K562 (cell line): ENCODE results near the gene COL9A3. TPM values are rescaled to one million over a fixed set of nuclear protein-coding genes. Genes with fewer than 3 reads are reported as not detected.

Experiments used
- ATAC-seq: fragments of 200-7000 bp; cut with Tn5 transposase; 3 replicates; pipeline ENCODE4 v1.9.1; 2020; ENCODE audit warnings: moderate library complexity
- BruUV-seq: library from RNA; stranded (reverse); fragments of 400-500 nt; replicated peaks from 2 replicates; lab custom pipeline; 2021; lab: Mats Ljungman, UMichigan
- CTCF ChIA-PET: fragments of 300-600 bp; formaldehyde crosslinking; extraction: SDS; loops from one replicate; lab custom pipeline; 2021; ENCODE audit warnings: low intra/inter-chr PET ratio; lab: Yijun Ruan, JAX
- POLR2A ChIA-PET: fragments of 300-600, 350-650 bp; sonication (Branson Sonifier 250); formaldehyde crosslinking; extraction: SDS; loops from one replicate; lab custom pipeline; 2021; ENCODE audit warnings: antibody characterized with exemption, inconsistent platforms; lab: Yijun Ruan, JAX
- DNase-seq, 4 experiments: peaks; one replicate each; pipeline versions ENCODE4 v3.0.0 to v3.0.0-alpha.2; 2011 to 2018; ENCODE audit warnings: low spot score in 3 of 4, mixed read lengths in 3 of 4; ENCODE audit errors: extremely low read depth in 1 of 4
- FAIRE-seq: peaks from 2 replicates; lab custom pipeline; 2011; peaks lifted over from hg19 to GRCh38; lab: Jason Lieb, UNC
- H2AFZ ChIP-seq: 2 replicates; pipeline ENCODE4 v1.6.0; 2011; ENCODE audit warnings: low read depth, low read length, control low read depth, inconsistent platforms
- H3K27ac ChIP-seq: fragments of 200-600 bp; 3 replicates; pipeline ENCODE4 v1.8.0; 2011; ENCODE audit warnings: low read depth, mild to moderate bottlenecking, control low read depth, inconsistent platforms, low read length, moderate library complexity, mixed read lengths; ENCODE audit errors: extremely low read depth
- H3K27me3 ChIP-seq, 2 experiments: fragments of 300-600 bp in 1 of 2; 2 replicates in 1 of 2; 3 replicates in 1 of 2; pipeline versions ENCODE4 v1.6.0 to v1.8.0; 2011; ENCODE audit warnings: inconsistent platforms in 2 of 2, low read length in 2 of 2, mild to moderate bottlenecking in 1 of 2, mixed read lengths in 1 of 2, moderate library complexity in 1 of 2; ENCODE audit not compliant: control insufficient read depth in 2 of 2, insufficient read depth in 2 of 2
- H3K36me3 ChIP-seq: fragments of 300-600 bp; 3 replicates; pipeline ENCODE4 v1.8.0; 2011; ENCODE audit warnings: mild to moderate bottlenecking, low read length, inconsistent platforms; ENCODE audit not compliant: control insufficient read depth, insufficient read depth
- H3K4me1 ChIP-seq, 2 experiments: fragments of 200-600 bp in 1 of 2; replicated peaks in 1 of 2; 2 replicates in 1 of 2; 3 replicates in 1 of 2; pipeline versions ENCODE4 v1.5.1 to v1.8.0; 2011; ENCODE audit warnings: inconsistent platforms in 2 of 2, low read length in 2 of 2, mild to moderate bottlenecking in 1 of 2, mixed read lengths in 1 of 2, moderate library complexity in 1 of 2; ENCODE audit not compliant: control insufficient read depth in 2 of 2, insufficient read depth in 2 of 2
- H3K4me2 ChIP-seq: 2 replicates; pipeline ENCODE4 v1.6.1; 2011; ENCODE audit warnings: low read length, control low read depth, inconsistent platforms, mixed read lengths; ENCODE audit not compliant: insufficient read depth
- H3K4me3 ChIP-seq: fragments of 200-600 bp; sonication (generic), shearing (Covaris generic); 2 replicates; pipeline ENCODE4 v1.5.1; 2016; ENCODE audit warnings: control low read depth, inconsistent platforms
- H3K79me2 ChIP-seq: fragments of 200-600 bp; 3 replicates; pipeline ENCODE4 v1.8.0; 2011; ENCODE audit warnings: low read length, inconsistent platforms; ENCODE audit not compliant: control insufficient read depth, insufficient read depth
- H3K9ac ChIP-seq, 2 experiments: 2 replicates each; pipeline versions ENCODE4 v1.6.0 to v1.6.1; 2011; ENCODE audit warnings: low read depth in 2 of 2, low read length in 2 of 2, control low read depth in 1 of 2, inconsistent platforms in 1 of 2, mild to moderate bottlenecking in 1 of 2, mixed read lengths in 1 of 2; ENCODE audit not compliant: insufficient read depth in 1 of 2
- H3K9me1 ChIP-seq: one replicate; pipeline ENCODE4 v1.6.0; 2011; ENCODE audit warnings: inconsistent platforms, mild to moderate bottlenecking, low read length, moderate library complexity; ENCODE audit not compliant: control insufficient read depth, insufficient read depth
- H3K9me3 ChIP-seq: replicated peaks from 2 replicates; pipeline ENCODE4 v1.5.1; 2011; ENCODE audit warnings: low read depth, low read length, inconsistent platforms; ENCODE audit not compliant: control insufficient read depth, insufficient read depth
- H4K20me1 ChIP-seq: replicated peaks from 2 replicates; pipeline ENCODE4 v1.6.1; 2011; ENCODE audit warnings: low read length, inconsistent platforms, mixed read lengths; ENCODE audit not compliant: control insufficient read depth, insufficient read depth
- CAMTA2 ChIP-seq: fragments of 250-450 bp; sonication (Bioruptor Pico); conservative IDR thresholded peaks from 2 replicates; pipeline ENCODE4 v1.5.1; 2022
- CCAR2 ChIP-seq: fragments of 200-400 bp; formaldehyde crosslinking; IDR thresholded peaks from 2 replicates; pipeline ENCODE4 v1.6.1; 2017; ENCODE audit warnings: mild to moderate bottlenecking, low read depth, low read length
- DNMT1 ChIP-seq: fragments of 450-650 bp; IDR thresholded peaks from 2 replicates; pipeline ENCODE4 v1.6.1; 2016; ENCODE audit warnings: antibody characterized with exemption, mild to moderate bottlenecking
- ETS1 ChIP-seq: conservative IDR thresholded peaks from 2 replicates; pipeline ENCODE4 v1.6.1; 2011; ENCODE audit warnings: low read depth, mild to moderate bottlenecking, low read length; ENCODE audit not compliant: control insufficient read depth
- HDAC1 ChIP-seq, 2 experiments: fragments of 450-650 bp; IDR thresholded peaks; 2 replicates each; pipeline ENCODE4 v1.6.1; 2016 to 2017; ENCODE audit warnings: inconsistent platforms in 1 of 2, mild to moderate bottlenecking in 1 of 2, moderate library complexity in 1 of 2
- HLTF ChIP-seq: fragments of 450-650 bp; IDR thresholded peaks from 2 replicates; pipeline ENCODE4 v1.6.1; 2016
- IRF9 ChIP-seq: fragments of 450-650 bp; IDR thresholded peaks from 2 replicates; pipeline ENCODE4 v1.6.1; 2016; ENCODE audit warnings: missing biosample characterization, missing genetic modification characterization
- KLF1 ChIP-seq: fragments of 450-650 bp; IDR thresholded peaks from 2 replicates; pipeline ENCODE4 v1.6.1; 2016; ENCODE audit warnings: missing genetic modification characterization, missing compliant biosample characterization
- MCM2 ChIP-seq: fragments of 450-650 bp; IDR thresholded peaks from 2 replicates; pipeline ENCODE4 v1.6.1; 2017; ENCODE audit warnings: low read depth, mild to moderate bottlenecking
- NFYB ChIP-seq: IDR thresholded peaks from 2 replicates; pipeline ENCODE4 v1.6.1; 2011; ENCODE audit warnings: mild to moderate bottlenecking, moderate library complexity; ENCODE audit not compliant: insufficient read length; ENCODE audit errors: extremely low read depth
- POLR3A ChIP-seq: IDR thresholded peaks from 2 replicates; pipeline ENCODE4 v1.6.1; 2011; ENCODE audit warnings: borderline replicate concordance, mild to moderate bottlenecking, moderate library complexity; ENCODE audit not compliant: insufficient read length, insufficient read depth; ENCODE audit errors: extremely low read depth
- SFPQ ChIP-seq: fragments of 200-400 bp; formaldehyde crosslinking; IDR thresholded peaks from 2 replicates; pipeline ENCODE4 v1.6.1; 2017; ENCODE audit warnings: mild to moderate bottlenecking, low read depth, low read length, moderate library complexity
- SMAD4 ChIP-seq: fragments of 250-450 bp; sonication (Bioruptor Pico); conservative IDR thresholded peaks from 2 replicates; pipeline ENCODE4 v1.8.0; 2021; ENCODE audit warnings: inconsistent platforms, mild to moderate bottlenecking, moderate library complexity
- SNRNP70 ChIP-seq: fragments of 200-400 bp; formaldehyde crosslinking; optimal IDR thresholded peaks from 2 replicates; pipeline ENCODE3; 2017; ENCODE audit warnings: low read depth, low read length
- SUPT5H ChIP-seq: fragments of 450-650 bp; IDR thresholded peaks from 2 replicates; pipeline ENCODE4 v1.6.1; 2016
- TRIM24 ChIP-seq, 2 experiments: fragments of 450-650 bp; IDR thresholded peaks; 2 replicates each; pipeline ENCODE4 v1.6.1; 2016
- ZFP36 ChIP-seq: fragments of 150-350 bp; IDR thresholded peaks from 2 replicates; pipeline ENCODE4 v1.6.1; 2018; ENCODE audit warnings: low read length, low read depth; ENCODE audit not compliant: partially characterized antibody
- ZNF121 ChIP-seq: sonication (generic); formaldehyde crosslinking; conservative IDR thresholded peaks from 2 replicates; pipeline ENCODE4 v1.8.0; 2022; ENCODE audit warnings: missing genetic modification reagents
- WGBS: fragments of 100-300 bp; shearing (Covaris generic); methylation state at CpG from one replicate; pipeline ENCODE4 v1.1.6; 2016; ENCODE audit warnings: low coverage, mixed read lengths; ENCODE audit not compliant: insufficient coverage; ENCODE audit errors: missing lambda C conversion rate; 5-methylcytosine and 5-hydroxymethylcytosine counted together
- in situ Hi-C: fragments of 300-500 bp; cut with MboI; formaldehyde crosslinking; loops from 4 replicates; pipeline ENCODE4 v1.15.0; 2018; ENCODE audit warnings: inconsistent platforms, mixed read lengths
- intact Hi-C: fragments of 100-400 bp; cut with micrococcal nuclease; formaldehyde crosslinking; loops from 2 replicates; pipeline ENCODE4 v1.14.2; 2022
- polyA plus RNA-seq, 8 experiments: library from polyadenylated mRNA; depleted of rRNA in 4 of 8; stranded (reverse) in 5 of 8; unstranded in 3 of 8; fragments of >200 nt; fragmentation: Nextera tagmentation in 2 of 8; fragmentation: Illumina TruSeq in 1 of 8; extraction: Ambion mirVana in 2 of 8; extraction: Trizol in 1 of 8; gene quantifications; 2 replicates each; pipeline versions ENCODE4 v1.2.1 to v1.2.3, GENCODE V29; 2011 to 2014; ENCODE audit warnings: inconsistent platforms in 1 of 8, missing spikeins in 1 of 8
- total RNA-seq, 7 experiments: library from RNA; depleted of rRNA in 6 of 7; stranded (reverse); fragments of >200 nt in 6 of 7; fragmentation: Illumina TruSeq in 2 of 7; extraction: Trizol in 2 of 7; gene quantifications; 2 replicates each; pipeline versions ENCODE4 v1.2.1 to v1.2.3, GENCODE V29; 2011 to 2021; ENCODE audit warnings: low replicate concordance in 1 of 7

COL9A3 gene
- total and polyA plus RNA-seq, 9 of the 15 experiments (the other 6 are each of a cell fraction or from before 2014, with no cell fraction given): 0.14 to 3.6 (median 0.88) TPM; not detected in 1

- ATAC-seq (peak; percentile 87), FAIRE-seq (peak; percentile 96), DNase-seq (peak; percentile 88 to 90 (median 88))
- peaks cover 10% of the 10 kb centered on the region; the same call in 1 of the 2 replicates for H4K20me1 ChIP-seq
- no peaks in the 10 kb centered on the region for H3K9me3 ChIP-seq
- CTCF ChIA-PET: no interaction called here
- in situ Hi-C loops (no loop called here), intact Hi-C loops (no loop called here)
- whole genome bisulfite sequencing: 71% methylated on average over 8 of the region's 14 CpGs
- H3K4me2 ChIP-seq: peak overlapping the region; percentile 98
- H3K4me1 ChIP-seq: peaks cover 20 to 61% of the 10 kb centered on the region in 2 experiments
- BruUV-seq: no TSS peak
- H3K27me3 ChIP-seq: no peaks in the 10 kb centered on the region; a peak in 1 of 5 replicates
- peak overlapping the region; percentile 46 for H3K4me3 ChIP-seq
- H3K27ac ChIP-seq: peak overlapping the region; percentile 99
- H3K79me2 ChIP-seq: peaks cover 5% of the 10 kb centered on the region; the same call in 2 of the 3 replicates
- POLR2A ChIA-PET: interaction anchor here (0.6 to 1.3 kb wide), 3 partner anchors 12 to 596 kb away, joined by 3 to 6 read pairs (median 5); no protein-coding TSS in a partner anchor
- peak overlapping the region; percentile 95 for H2AFZ ChIP-seq
- no peaks in the 10 kb centered on the region for H3K9me1 ChIP-seq
- no peaks in the 10 kb centered on the region for H3K36me3 ChIP-seq
- peak overlapping the region; percentile 88 to 92 for H3K9ac ChIP-seq
- TF ChIP-seq CAMTA2 (CRISPR knock-in tag) (no peak), HLTF (0 out of 2 replicates have a peak, but pooled peaks have one; percentile 57), CCAR2 (no peak), MCM2 (no peak), ZFP36 (no peak), DNMT1 (no peak), HDAC1 (IDR thresholded peaks at IDR 0.05) (peak in 1 of 2 experiments; percentile 64; a peak in 2 of 4 replicates), SFPQ (no peak), SNRNP70 (no peak), KLF1 (tag) (no peak), IRF9 (tag) (no peak), ETS1 (0 out of 2 replicates have a peak, but pooled peaks have one; percentile 10), POLR3A (no peak), NFYB (no peak), SMAD4 (CRISPR knock-in tag) (0 out of 2 replicates have a peak, but pooled peaks have one; percentile 21), SUPT5H (peak; percentile 91), ZNF121 (no peak), TRIM24 (IDR thresholded peaks at IDR 0.05) (peak in 1 of 2 experiments; percentile 78; a peak in 2 of 4 replicates)
These were observed 39.9 kb upstream of the COL9A3 start for GRCh38 chr20:62776692-62777527.
